ENCODE data around the gene IL1RAPL1. TPM values are rescaled to one million over a fixed set of nuclear protein-coding genes. Genes with fewer than 3 reads are reported as not detected.

Gene IL1RAPL1
- total RNA-seq, 1 experiment from 2014 or later = not detected

DNA sequence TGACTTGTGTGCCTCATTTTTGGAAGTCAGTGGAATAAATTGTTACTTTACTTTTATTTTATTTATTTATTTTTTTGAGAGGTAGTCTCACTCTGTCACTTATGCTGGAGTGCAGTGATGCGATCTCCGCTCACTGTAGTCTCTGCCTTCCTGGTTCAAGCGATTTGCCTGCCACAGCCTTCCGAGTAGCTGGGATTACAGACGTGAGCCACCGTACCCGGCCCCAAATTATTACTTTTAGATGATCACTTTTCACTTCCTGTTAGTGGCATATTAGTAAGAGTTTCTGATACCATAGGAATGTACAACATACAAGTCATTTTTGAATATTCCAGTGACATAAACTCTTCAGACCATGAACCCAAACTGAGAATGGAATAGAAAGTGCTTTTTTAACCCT, 1017.1 kb downstream of the IL1RAPL1 start:
- no peak for DNase-seq
- CTCF ChIA-PET = no interaction called here
- H3K27me3 Mint-ChIP-seq (ENCODE audit: unreplicated experiment) = no peaks in the 10 kb centered on the region
- H3K27ac Mint-ChIP-seq (ENCODE audit: unreplicated experiment) = no peak overlapping the region
- no TSS peak for BruUV-seq (replicated peaks)
- TF ChIP-seq, protein P1, sequence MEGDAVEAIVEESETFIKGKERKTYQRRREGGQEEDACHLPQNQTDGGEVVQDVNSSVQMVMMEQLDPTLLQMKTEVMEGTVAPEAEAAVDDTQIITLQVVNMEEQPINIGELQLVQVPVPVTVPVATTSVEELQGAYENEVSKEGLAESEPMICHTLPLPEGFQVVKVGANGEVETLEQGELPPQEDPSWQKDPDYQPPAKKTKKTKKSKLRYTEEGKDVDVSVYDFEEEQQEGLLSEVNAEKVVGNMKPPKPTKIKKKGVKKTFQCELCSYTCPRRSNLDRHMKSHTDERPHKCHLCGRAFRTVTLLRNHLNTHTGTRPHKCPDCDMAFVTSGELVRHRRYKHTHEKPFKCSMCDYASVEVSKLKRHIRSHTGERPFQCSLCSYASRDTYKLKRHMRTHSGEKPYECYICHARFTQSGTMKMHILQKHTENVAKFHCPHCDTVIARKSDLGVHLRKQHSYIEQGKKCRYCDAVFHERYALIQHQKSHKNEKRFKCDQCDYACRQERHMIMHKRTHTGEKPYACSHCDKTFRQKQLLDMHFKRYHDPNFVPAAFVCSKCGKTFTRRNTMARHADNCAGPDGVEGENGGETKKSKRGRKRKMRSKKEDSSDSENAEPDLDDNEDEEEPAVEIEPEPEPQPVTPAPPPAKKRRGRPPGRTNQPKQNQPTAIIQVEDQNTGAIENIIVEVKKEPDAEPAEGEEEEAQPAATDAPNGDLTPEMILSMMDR (IDR thresholded peaks at IDR 0.05; ENCODE audit: unreplicated experiment) = no peak
- no peak overlapping the region for H3K4me3 Mint-ChIP-seq (ENCODE audit: low read depth, unreplicated experiment)
- no peaks in the 10 kb centered on the region for H3K36me3 Mint-ChIP-seq (ENCODE audit: insufficient read depth, unreplicated experiment)
- intact Hi-C loops (cut with micrococcal nuclease; ENCODE audit: unreplicated experiment) = no loop called here
- H3K9me3 Mint-ChIP-seq (ENCODE audit: low read depth, unreplicated experiment) = peaks cover 6% of the 10 kb centered on the region
- no peaks in the 10 kb centered on the region for H3K4me1 Mint-ChIP-seq (ENCODE audit: low read depth, unreplicated experiment)

DNA sequence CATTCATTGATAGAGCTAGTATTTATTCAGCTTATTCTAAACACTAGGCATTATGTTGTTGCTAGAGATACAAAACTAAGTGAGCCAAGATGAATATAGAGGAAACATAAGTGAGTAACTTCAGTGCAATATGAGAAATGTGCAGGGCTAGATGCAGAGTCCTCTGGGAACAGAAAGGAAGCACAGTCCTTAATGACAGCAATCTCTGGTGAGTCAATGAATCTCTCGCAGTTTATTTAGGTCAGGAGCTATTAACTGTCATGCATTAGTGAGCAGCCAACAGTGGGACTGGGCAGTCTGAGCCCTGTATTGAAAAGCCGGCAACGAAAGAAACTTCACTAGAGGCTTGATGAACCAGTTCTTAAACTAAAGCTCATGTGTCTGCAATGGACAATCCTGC, 1030.0 kb downstream of the IL1RAPL1 start:
- H3K4me1 Mint-ChIP-seq (ENCODE audit: low read depth, unreplicated experiment) = no peaks in the 10 kb centered on the region
- CTCF ChIA-PET = no interaction called here
- H3K36me3 Mint-ChIP-seq (ENCODE audit: insufficient read depth, unreplicated experiment) = no peaks in the 10 kb centered on the region
- H3K9me3 Mint-ChIP-seq (ENCODE audit: low read depth, unreplicated experiment) = no peaks in the 10 kb centered on the region
- H3K4me3 Mint-ChIP-seq (ENCODE audit: low read depth, unreplicated experiment) = no peak overlapping the region
- intact Hi-C loops (cut with micrococcal nuclease; ENCODE audit: unreplicated experiment) = no loop called here
- TF ChIP-seq, protein P1 (IDR thresholded peaks at IDR 0.05; ENCODE audit: unreplicated experiment) = no peak
- no peaks in the 10 kb centered on the region for H3K27me3 Mint-ChIP-seq (ENCODE audit: unreplicated experiment)
- BruUV-seq (replicated peaks) = no TSS peak
- DNase-seq = no peak
- H3K27ac Mint-ChIP-seq (ENCODE audit: unreplicated experiment) = no peak overlapping the region

DNA sequence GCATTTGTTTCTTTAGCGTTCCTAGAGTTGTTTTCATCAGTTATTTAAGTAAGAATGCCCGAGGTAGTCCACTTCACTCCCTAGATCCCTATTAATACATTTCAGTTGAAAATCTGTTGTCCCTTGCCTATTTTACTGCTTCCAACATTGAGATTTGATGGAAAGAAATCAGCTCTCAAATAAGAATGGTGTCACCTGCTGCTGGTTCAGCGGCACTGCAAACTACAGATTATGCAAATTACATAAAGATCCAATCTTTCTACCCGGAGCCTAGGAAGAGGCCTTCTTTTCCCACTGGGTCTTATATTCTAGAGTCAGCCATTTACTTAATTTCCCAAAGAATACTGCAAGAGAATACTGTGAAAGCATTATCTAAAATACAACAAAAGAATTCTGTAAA, 1030.5 kb downstream of the IL1RAPL1 start:
- H3K4me1 Mint-ChIP-seq (ENCODE audit: low read depth, unreplicated experiment) = no peaks in the 10 kb centered on the region

DNA sequence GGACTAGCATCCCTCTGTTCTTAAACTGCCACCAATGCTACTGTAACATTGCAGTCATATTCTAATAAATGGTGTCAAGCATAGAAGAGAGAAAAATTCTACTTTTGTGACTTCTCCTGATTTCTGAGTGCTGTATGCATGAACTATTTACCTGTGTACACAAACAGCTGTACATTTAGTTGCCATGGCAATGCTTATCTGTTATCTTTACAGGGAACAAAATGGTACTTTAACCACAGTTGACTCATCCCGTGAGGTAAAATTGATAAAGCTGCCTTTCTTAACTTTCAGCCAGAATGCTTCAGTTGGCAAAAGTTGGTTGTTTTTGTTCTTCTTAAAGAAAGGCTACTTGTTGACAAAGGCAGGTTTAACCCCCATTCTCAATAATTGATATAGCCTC, 1040.6 kb downstream of the IL1RAPL1 start:
- Mint-ChIP-seq H3K4me1 (ENCODE audit: low read depth, unreplicated experiment) (peaks cover 9% of the 10 kb centered on the region), H3K27me3 (ENCODE audit: unreplicated experiment) (no peaks in the 10 kb centered on the region), H3K4me3 (ENCODE audit: low read depth, unreplicated experiment) (peak overlapping the region; percentile 44), H3K36me3 (ENCODE audit: insufficient read depth, unreplicated experiment) (no peaks in the 10 kb centered on the region), H3K27ac (ENCODE audit: unreplicated experiment) (peak overlapping the region; percentile 50), H3K9me3 (ENCODE audit: low read depth, unreplicated experiment) (peaks cover 2% of the 10 kb centered on the region)
- DNase-seq = no peak
- CTCF ChIA-PET = no interaction called here
- TF ChIP-seq, protein P1 (IDR thresholded peaks at IDR 0.05; ENCODE audit: unreplicated experiment) = no peak
- BruUV-seq (replicated peaks) = no TSS peak
- intact Hi-C loops (cut with micrococcal nuclease; ENCODE audit: unreplicated experiment) = no loop called here

More for the DNA sequence above, 1030.5 kb downstream of the IL1RAPL1 start:
- no TSS peak for BruUV-seq (replicated peaks)
- H3K36me3 Mint-ChIP-seq (ENCODE audit: insufficient read depth, unreplicated experiment) = no peaks in the 10 kb centered on the region
- CTCF ChIA-PET = interaction anchor here (0.6 to 0.7 kb wide), 2 partner anchors 25 to 1496 kb away, joined by 3 to 4 read pairs; no protein-coding TSS in a partner anchor
- no peak overlapping the region for H3K27ac Mint-ChIP-seq (ENCODE audit: unreplicated experiment)
- no peak overlapping the region for H3K4me3 Mint-ChIP-seq (ENCODE audit: low read depth, unreplicated experiment)
- no peak for DNase-seq
- intact Hi-C loops (cut with micrococcal nuclease; ENCODE audit: unreplicated experiment) = no loop called here
- TF ChIP-seq, protein P1 (IDR thresholded peaks at IDR 0.05; ENCODE audit: unreplicated experiment) = no peak
- no peaks in the 10 kb centered on the region for H3K9me3 Mint-ChIP-seq (ENCODE audit: low read depth, unreplicated experiment)
- no peaks in the 10 kb centered on the region for H3K27me3 Mint-ChIP-seq (ENCODE audit: unreplicated experiment)
